ENCODE results near the gene ZRANB1. TPM values are rescaled to one million over a fixed set of nuclear protein-coding genes. Genes with fewer than 3 reads are reported as not detected.

ZRANB1 gene
- total RNA-seq, 4 donors from 2014 or later = 25.9 to 34.2 (median 34.1) TPM

DNA sequence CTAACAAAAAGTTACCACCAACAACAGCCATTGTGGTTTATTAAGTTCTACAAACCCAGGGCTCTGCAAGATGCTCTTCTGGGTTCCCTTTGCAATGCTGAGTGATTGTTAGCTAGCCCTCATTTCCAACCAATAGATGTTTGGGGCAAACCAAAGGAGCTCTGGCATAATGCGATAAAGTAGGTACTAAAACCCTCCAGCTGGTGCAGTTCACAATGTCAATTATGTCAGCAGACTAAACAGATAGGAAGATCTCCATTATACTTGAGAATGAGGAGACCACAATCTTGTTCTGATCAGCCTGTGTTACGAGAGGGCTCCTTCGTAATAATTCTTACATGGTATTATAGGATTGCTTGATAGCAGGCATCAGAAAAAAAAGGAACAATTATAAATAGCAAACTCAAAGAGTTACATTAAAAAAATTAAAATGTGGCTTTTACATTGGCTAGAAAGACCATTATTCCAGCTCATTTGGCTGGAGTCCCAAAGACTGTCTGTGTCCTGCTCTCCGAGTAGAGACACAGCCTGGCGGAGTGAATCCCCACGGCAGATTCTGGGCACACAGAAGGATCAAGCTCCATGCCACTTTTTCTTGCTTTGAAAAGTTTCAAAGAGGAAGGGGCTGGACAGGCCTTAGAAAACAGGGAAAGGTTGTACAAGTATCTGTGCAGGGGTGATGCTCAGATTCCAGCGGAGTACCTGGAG lies 93.8 kb downstream of the ZRANB1 start:
- DNase-seq (ENCODE audit: low spot score) = no peak
- TF ChIP-seq, protein P1, sequence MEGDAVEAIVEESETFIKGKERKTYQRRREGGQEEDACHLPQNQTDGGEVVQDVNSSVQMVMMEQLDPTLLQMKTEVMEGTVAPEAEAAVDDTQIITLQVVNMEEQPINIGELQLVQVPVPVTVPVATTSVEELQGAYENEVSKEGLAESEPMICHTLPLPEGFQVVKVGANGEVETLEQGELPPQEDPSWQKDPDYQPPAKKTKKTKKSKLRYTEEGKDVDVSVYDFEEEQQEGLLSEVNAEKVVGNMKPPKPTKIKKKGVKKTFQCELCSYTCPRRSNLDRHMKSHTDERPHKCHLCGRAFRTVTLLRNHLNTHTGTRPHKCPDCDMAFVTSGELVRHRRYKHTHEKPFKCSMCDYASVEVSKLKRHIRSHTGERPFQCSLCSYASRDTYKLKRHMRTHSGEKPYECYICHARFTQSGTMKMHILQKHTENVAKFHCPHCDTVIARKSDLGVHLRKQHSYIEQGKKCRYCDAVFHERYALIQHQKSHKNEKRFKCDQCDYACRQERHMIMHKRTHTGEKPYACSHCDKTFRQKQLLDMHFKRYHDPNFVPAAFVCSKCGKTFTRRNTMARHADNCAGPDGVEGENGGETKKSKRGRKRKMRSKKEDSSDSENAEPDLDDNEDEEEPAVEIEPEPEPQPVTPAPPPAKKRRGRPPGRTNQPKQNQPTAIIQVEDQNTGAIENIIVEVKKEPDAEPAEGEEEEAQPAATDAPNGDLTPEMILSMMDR (IDR thresholded peaks at IDR 0.05) = no peak

GRCh38 chr10:125037145-125037877 lies 95.4 kb downstream of the ZRANB1 start:
- DNase-seq (ENCODE audit: low spot score) (no peak), ATAC-seq (ENCODE audit: low FRiP score) (no peak)
- TF ChIP-seq, protein P1 (IDR thresholded peaks at IDR 0.05) = no peak

More for the DNA sequence above, 93.8 kb downstream of the ZRANB1 start:
- ATAC-seq (ENCODE audit: low FRiP score) = no peak

Small RNAs within 50 kb of the gene (small RNA-seq; reads per million reads assigned to genes)
- not detected for gene MIR4296

Other genes starting within 250 kb of the ZRANB1 start
- 10 to 100 TPM; 21.9 to 42.6 (median 32.2) TPM for gene FAM53B, start 197.7 kb upstream of the ZRANB1 start, total RNA-seq
- 10 to 100 TPM; 10.6 to 16.8 (median 13.3) TPM for gene EEF1AKMT2, start 150.2 kb upstream of the ZRANB1 start, total RNA-seq
- 10 to 100 TPM in 3 of 4 donors, 1 to 10 TPM in 1; 9.8 to 13.0 (median 11.3) TPM for gene ABRAXAS2, start 140.3 kb upstream of the ZRANB1 start, total RNA-seq
- gene CTBP2, start 218.4 kb downstream of the ZRANB1 start, total RNA-seq = 10 to 100 TPM; 29.4 to 58.6 (median 46.2) TPM